Parathyroid adenoma (tissue), 2 donors: ENCODE data around the gene GOSR1.
"Not testable (repeated sequence)": the region's sequence is repeated elsewhere in the genome, so short reads cannot be mapped to it uniquely, and the experiment has no call there.

ENCODE experiments used
- H2AFZ ChIP-seq: fragments of 300-600 bp; sonication (generic); one replicate; pipeline ENCODE4 v1.7.0; 2017; ENCODE audit warnings: antibody characterized with exemption, mild to moderate bottlenecking
- H3K27ac ChIP-seq: fragments of 300-600 bp; sonication (generic); one replicate; pipeline ENCODE4 v1.7.0; 2017
- H3K27me3 ChIP-seq: fragments of 300-600 bp; sonication (generic); one replicate; pipeline ENCODE4 v1.7.0; 2017; ENCODE audit warnings: low read length; ENCODE audit not compliant: control insufficient read depth, insufficient read depth
- H3K36me3 ChIP-seq: fragments of 300-600 bp; sonication (generic); one replicate; pipeline ENCODE4 v1.7.0; 2017; ENCODE audit warnings: low read length; ENCODE audit not compliant: control insufficient read depth, insufficient read depth
- H3K4me1 ChIP-seq: fragments of 300-600 bp; sonication (generic); one replicate; pipeline ENCODE4 v1.7.0; 2017; ENCODE audit warnings: control low read depth
- H3K4me2 ChIP-seq: fragments of 300-600 bp; sonication (generic); one replicate; pipeline ENCODE4 v1.7.0; 2017; ENCODE audit warnings: low read length
- H3K4me3 ChIP-seq: fragments of 300-600 bp; sonication (generic); one replicate; pipeline ENCODE4 v1.7.0; 2017; ENCODE audit warnings: low read depth, low read length
- H3K79me2 ChIP-seq: fragments of 300-600 bp; sonication (generic); one replicate; pipeline ENCODE4 v1.7.0; 2017; ENCODE audit warnings: control low read depth
- H3K9ac ChIP-seq: fragments of 300-600 bp; sonication (generic); one replicate; pipeline ENCODE4 v1.7.0; 2017; ENCODE audit warnings: mild to moderate bottlenecking
- H3K9me3 ChIP-seq: fragments of 300-600 bp; sonication (generic); one replicate; pipeline ENCODE4 v1.7.0; 2017; ENCODE audit warnings: low read length; ENCODE audit not compliant: control insufficient read depth
- TF ChIP-seq, protein P1 (sequence below): fragments of 300-600 bp; sonication (generic); IDR thresholded peaks from one replicate; pipeline ENCODE4 v1.7.0; 2017; ENCODE audit warnings: antibody characterized with exemption, mild to moderate bottlenecking
- donor health status: primary hyperparathyroidism.

The GOSR1 gene

DNA sequence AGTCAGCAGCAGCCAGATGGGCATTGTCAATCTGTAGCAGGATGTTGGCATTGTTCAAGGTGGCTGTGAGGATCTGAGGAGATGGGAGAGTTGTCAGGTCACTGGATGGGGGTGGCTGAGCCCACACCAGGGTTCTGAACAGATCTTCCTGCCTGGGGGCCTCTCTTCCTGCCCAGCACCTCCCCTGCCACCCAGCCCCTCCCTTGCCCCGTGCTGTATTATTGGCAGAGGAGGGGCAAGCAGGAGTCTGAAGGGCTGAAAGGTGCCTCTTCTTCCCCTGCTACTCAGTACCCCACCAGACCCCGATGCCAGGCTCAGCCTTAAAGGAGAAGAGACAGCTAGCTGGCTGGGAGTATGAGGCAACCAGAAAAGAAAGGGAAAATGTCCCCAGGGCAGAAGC, 93.0 kb downstream of the GOSR1 start:
- Histone ChIP-seq H3K4me3 (no peak overlapping the region), H3K9me3 (no peaks in the 10 kb centered on the region), H3K27me3 (no peaks in the 10 kb centered on the region)

DNA sequence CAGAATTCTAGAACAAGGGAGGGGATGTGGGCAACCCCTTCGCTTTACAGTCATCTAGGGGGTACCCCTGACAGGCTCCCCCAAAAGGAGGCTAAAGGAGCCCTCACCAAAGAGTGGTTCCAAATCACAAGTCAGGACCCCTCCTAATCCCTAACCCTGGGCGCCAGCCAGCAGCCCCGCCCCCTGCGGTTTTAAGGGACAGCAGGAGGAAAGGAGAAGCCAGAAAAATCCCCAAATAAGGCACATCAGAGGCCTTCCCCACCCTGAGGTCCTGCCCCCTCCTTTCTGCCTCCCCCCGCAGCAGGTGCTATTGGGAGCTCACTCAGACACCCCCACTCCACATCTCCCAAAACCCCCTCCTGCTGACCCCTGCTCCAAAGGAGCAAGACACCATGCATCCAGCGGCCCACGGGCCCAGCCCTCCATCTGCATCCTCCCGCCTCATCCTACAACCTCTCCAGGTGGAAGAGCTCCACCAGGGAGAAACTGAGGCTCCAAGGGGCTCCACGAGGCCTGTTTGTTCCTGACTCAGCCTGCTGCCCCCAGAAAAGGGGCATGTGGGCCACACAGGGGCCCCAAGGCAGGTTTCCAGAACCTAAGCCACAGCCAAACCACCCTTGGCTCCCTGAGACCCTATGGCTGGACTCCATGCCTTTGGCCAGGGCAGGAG, 93.5 kb downstream of the GOSR1 start:
- no peak overlapping the region for H3K4me3 ChIP-seq
- no peaks in the 10 kb centered on the region for H3K36me3 ChIP-seq
- TF ChIP-seq, protein P1, sequence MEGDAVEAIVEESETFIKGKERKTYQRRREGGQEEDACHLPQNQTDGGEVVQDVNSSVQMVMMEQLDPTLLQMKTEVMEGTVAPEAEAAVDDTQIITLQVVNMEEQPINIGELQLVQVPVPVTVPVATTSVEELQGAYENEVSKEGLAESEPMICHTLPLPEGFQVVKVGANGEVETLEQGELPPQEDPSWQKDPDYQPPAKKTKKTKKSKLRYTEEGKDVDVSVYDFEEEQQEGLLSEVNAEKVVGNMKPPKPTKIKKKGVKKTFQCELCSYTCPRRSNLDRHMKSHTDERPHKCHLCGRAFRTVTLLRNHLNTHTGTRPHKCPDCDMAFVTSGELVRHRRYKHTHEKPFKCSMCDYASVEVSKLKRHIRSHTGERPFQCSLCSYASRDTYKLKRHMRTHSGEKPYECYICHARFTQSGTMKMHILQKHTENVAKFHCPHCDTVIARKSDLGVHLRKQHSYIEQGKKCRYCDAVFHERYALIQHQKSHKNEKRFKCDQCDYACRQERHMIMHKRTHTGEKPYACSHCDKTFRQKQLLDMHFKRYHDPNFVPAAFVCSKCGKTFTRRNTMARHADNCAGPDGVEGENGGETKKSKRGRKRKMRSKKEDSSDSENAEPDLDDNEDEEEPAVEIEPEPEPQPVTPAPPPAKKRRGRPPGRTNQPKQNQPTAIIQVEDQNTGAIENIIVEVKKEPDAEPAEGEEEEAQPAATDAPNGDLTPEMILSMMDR = no peak
- no peaks in the 10 kb centered on the region for H3K79me2 ChIP-seq
- no peaks in the 10 kb centered on the region for H3K27me3 ChIP-seq
- H2AFZ ChIP-seq = no peak overlapping the region
- H3K4me2 ChIP-seq = no peak overlapping the region
- no peak overlapping the region for H3K27ac ChIP-seq
- H3K9me3 ChIP-seq = no peaks in the 10 kb centered on the region
- no peak overlapping the region for H3K9ac ChIP-seq
- no peaks in the 10 kb centered on the region for H3K4me1 ChIP-seq

More for the DNA sequence above, 93.0 kb downstream of the GOSR1 start:
- no peak overlapping the region for H2AFZ ChIP-seq
- no peak overlapping the region for H3K9ac ChIP-seq
- no peak overlapping the region for H3K27ac ChIP-seq
- H3K4me2 ChIP-seq = no peak overlapping the region
- TF ChIP-seq, protein P1 = no peak
- H3K36me3 ChIP-seq = no peaks in the 10 kb centered on the region
- no peaks in the 10 kb centered on the region for H3K79me2 ChIP-seq
- no peaks in the 10 kb centered on the region for H3K4me1 ChIP-seq

DNA sequence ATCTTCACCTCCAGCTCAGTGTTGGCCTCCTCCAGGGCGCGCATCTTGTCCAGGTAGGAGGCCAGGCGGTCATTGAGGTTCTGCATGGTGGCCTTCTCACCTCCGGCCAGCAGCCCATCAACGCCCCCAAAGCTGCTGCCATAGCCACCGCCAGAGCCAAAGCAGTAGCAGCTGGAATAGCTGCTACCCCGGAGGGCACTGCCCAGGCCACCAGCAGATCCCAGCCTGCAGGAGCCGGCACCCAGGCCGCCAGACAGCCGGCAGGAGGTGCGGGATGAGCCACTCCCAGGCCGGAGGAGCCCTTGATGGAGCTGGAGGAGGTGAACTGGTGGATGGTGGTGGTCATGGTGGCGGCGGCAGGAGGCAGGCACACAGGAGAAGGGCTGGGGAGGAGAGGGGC, 94.2 kb downstream of the GOSR1 start:
- not testable (repeated sequence) for H2AFZ ChIP-seq, H3K9me3 ChIP-seq, H3K27me3 ChIP-seq, H3K4me1 ChIP-seq, H3K4me2 ChIP-seq, H3K79me2 ChIP-seq, H3K4me3 ChIP-seq, H3K36me3 ChIP-seq, H3K27ac ChIP-seq, H3K9ac ChIP-seq

DNA sequence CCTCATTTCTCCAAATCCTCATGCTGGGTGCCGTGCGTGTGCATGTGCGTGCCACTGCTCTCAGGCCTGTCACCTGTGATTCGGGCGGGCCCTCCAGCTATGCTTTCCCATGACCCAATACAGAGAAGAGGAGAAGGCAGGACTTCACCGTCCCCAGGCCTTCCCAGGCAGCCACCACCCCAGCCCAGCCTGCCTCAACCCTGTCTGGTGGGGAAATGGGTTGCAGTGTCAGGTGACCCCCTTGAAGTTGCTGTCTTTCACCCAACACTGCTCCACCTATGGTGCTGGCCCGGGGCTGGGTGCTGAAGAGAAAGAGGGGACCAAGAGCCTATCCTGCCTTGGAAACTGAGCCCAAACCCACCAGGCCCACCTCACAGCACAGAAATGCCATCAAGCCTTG, 94.7 kb downstream of the GOSR1 start:
- Histone ChIP-seq H3K27me3 (no peaks in the 10 kb centered on the region), H3K9me3 (no peaks in the 10 kb centered on the region), H3K4me3 (no peak overlapping the region), H3K36me3 (no peaks in the 10 kb centered on the region), H2AFZ (no peak overlapping the region), H3K4me2 (no peak overlapping the region), H3K79me2 (no peaks in the 10 kb centered on the region), H3K4me1 (no peaks in the 10 kb centered on the region), H3K9ac (no peak overlapping the region), H3K27ac (no peak overlapping the region)
- TF ChIP-seq, protein P1 = no peak

DNA sequence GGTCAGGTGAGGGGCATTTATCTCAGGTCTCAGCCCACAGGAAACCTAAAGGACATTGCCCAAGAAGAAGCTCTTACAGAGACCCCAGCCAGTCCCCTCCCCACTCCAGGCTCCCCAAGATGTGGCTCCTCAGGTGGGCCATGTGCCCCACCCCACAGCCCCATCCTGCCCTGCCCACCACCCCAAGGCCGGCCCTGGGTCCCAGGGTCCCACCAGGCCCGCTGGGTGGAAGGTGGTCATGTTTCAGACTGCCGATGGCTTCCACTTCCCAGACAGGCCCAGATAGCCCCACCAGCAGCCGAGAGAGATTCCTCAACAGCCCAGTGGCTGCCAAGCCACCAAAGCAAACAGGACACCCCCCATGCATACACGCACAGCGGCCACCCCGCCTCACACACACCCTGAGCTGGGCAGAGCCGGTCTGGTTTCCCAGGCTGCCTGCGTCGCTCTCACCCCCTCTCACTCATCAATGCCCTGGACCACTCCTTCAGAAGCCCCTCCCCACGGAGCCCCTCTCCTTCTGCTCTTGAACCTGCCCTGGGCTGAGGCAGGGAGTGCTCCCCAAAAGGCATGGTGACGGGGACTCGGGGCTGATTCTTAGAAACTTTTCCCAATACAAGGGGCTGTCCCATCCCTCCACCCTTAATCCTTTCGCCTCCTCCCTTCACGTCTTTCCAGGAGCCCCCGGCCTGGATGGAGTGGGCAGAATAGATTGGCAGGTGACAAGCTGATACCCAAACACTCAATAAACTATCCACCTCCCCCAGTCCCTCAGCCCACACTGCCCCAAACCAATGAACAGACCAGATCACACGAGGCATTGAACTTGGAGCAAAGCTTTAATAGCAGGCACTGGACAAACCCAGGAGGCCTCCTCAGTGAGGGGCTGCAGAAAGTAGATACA, 95.7 kb downstream of the GOSR1 start:
- H3K9me3 ChIP-seq, H3K4me1 ChIP-seq, H2AFZ ChIP-seq, H3K36me3 ChIP-seq, H3K27ac ChIP-seq, H3K4me2 ChIP-seq, H3K79me2 ChIP-seq, H3K27me3 ChIP-seq, H3K9ac ChIP-seq, H3K4me3 ChIP-seq: not testable (repeated sequence)
